HG03280 (cell line): Measurements from ENCODE around the gene TLCD1.

Experiments used
- ATAC-seq: cut with Tn5 transposase; IDR thresholded peaks from one replicate; pipeline ENCODE4 v1.9.1; 2021; ENCODE audit warnings: mild to moderate bottlenecking, moderate library complexity; ENCODE audit not compliant: unreplicated experiment

TLCD1 gene

GRCh38 chr17:28689011-28689410 is 37.0 kb downstream of the TLCD1 start:
- no peak for ATAC-seq

- no peak for ATAC-seq
These were observed 37.6 kb downstream of the TLCD1 start for GRCh38 chr17:28688481-28688880.

- ATAC-seq, result no peak
These were observed 39.7 kb downstream of the TLCD1 start for GRCh38 chr17:28686296-28686695.

GRCh38 chr17:28685366-28685765 is 40.7 kb downstream of the TLCD1 start:
- no peak for ATAC-seq

GRCh38 chr17:28684963-28685362 is 41.1 kb downstream of the TLCD1 start:
- ATAC-seq, result no peak

GRCh38 chr17:28682655-28683054 is 43.4 kb downstream of the TLCD1 start:
- no peak for ATAC-seq

GRCh38 chr17:28675980-28676379 is 50.1 kb downstream of the TLCD1 start:
- no peak for ATAC-seq

- no peak for ATAC-seq
These were observed 50.5 kb downstream of the TLCD1 start for GRCh38 chr17:28675490-28675889.
